HG03045 (cell line): ENCODE results near the gene LRRC32.
"Not testable (repeated sequence)": the region's sequence is repeated elsewhere in the genome, so short reads cannot be mapped to it uniquely, and the experiment has no call there.

Experiments
- ATAC-seq: cut with Tn5 transposase; IDR thresholded peaks from one replicate; pipeline ENCODE4 v1.9.1; 2021; ENCODE audit warnings: mild to moderate bottlenecking, moderate library complexity; ENCODE audit not compliant: unreplicated experiment

The LRRC32 gene

DNA sequence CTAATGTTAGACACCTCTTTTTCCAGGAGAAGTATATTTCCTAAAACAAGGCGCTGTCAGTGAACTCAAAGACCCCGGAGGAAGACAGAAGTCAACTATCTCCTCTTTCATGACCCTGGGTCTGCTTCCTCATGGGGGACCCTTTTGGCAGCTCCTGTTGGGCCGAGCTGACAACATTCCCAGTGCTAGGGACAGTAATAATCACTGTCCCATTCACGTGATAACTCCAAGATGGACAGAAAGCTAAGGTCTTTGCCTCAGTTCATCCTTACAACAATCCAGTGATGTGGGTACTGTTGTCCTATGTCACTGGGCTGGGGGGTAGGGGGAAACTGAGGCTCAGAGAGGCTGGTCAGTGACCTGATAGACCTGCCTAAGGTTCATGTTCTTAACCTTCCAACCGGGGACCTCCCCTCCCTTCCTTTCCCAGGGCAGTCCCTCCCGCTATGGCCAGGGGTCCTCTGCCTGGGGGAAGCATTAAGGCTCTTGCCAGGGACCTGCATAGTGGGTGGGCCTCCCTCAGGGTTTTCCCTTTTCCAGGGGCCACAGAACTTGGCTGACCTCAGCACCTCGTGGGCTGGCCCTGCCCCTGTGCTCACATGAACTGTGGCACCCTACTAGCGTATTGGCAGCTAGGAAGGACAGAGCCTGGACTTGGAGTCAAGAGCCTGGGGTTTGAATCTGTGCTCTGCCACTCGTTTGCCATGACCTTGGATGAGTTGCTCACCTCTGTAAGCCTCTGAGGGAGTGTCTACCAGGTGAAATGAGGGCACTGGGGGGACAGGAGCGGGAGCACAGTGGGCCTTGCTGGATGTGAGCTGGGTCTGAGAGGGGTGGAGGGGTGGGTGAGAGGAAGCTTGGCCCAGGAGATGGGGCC lies 53.6 kb downstream of the LRRC32 start:
- ATAC-seq, result no peak

DNA sequence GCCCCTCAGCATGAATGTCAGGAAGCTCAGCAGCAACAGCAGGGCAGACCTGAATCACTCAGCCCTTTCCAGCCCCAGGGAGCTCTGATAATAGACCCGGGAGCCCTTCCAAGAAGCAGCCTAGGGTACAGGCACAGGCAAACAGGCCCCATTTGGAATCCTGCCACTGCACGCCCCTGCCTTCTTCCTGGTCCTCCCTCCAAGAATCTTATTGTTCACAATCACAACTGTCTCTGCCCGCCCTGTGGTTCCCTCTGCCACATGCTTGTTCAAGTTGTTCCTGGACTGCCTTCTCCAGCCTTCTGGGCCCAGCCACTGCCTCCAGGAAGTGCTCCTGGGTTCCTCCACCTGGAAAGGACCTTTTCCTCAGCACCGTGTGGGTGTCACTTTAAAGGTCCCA lies 54.6 kb downstream of the LRRC32 start:
- no peak for ATAC-seq

DNA sequence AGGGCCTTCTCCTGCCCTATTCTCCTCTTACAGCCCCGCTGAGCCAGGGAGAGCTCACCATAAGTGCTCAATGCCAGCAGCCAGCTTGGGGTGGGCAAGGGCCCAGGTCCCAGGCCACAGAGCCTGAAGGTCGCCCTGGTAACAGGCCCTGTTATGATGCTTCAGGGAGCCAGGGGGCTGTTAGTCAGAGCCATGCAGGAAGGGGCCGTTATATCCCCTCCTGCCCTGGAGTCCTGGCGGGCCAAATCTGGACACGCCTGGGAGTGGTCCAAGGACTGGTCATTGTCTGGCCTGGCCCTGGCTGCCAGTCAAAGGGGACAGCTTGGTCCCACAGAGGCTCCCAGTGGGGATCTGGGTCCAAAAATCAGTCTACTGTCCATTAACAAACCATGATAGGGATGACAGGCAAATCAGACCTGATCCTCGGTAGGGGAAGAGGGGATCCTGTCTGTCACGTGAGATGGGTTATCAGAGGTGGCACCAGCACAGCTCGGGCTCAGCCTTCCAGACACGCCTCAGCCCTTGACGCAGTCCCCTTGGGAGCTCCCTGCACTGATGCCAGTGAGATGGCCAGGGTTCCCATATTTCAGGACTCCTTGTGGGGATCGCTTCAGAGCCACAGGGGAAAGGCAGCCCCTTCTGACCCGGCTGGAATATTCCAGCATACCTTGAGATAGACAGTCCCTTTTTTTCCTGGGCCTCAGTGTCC lies 55.9 kb downstream of the LRRC32 start:
- ATAC-seq, result no peak

DNA sequence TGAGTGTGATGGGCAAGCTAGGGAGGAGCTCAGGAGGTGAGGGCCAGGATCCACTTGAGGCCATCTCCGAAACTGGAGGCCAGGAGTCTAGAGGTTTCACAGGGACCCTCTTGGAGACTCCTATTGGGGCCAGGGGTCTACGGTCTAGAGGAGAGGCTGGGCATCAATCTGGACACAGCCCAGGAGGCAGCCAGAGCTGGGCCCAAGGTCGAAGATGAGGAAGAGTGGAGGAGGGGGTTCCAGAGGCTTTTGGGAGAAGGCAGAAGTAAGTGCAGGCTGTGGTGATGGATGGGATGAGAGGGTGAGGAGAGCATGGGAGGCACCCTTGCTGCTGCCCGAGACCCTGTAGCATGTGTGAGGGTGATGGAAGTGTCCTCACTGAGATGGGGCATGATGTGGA lies 56.6 kb downstream of the LRRC32 start:
- ATAC-seq, result no peak

DNA sequence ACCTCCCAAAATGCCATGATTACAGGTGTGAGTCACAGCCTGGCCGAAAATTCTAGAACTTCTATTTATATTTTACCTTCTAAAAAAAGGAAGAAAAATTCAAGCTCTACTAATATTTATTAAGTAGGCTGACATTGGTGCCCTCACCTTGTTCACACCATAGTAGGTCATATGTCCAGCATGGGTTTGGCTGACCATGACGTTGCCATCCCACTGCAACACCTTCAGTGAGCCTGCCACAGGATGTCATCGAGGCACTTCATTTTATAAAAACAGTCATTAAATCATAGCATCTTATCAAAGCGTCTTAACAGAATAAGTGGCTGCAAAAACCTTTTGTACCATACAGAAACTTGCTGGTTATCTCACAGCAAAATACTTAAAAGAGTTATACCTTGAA lies 58.3 kb downstream of the LRRC32 start:
- no peak for ATAC-seq

DNA sequence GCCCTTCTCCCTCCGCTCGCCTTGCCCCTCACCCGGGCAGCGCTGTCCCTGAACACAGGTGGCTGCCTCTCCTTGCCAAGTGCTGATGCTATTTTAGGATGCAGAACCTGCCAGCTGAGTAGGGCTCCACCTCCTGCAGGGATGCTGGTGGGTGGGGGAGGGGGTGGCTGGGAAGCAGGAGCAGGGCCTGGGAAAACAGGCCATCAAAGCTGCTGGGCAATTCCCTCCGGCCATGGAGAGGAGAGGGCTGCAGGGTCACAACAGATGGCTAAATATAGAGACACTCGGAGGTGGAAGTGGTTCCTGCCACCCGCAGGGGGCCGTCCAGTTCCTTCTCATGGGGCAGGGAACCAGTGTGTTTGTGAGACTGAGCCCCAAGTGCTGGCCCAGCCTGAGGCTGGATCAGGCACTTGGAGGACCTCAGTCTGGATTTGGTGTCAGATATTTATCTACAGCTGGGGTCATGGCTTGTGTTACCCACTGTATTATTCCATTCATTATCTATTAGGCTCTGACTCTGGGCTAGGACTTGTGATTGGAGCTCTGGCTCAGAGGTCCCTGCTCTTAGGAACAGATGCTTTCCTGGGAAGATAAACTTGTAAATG lies 59.6 kb downstream of the LRRC32 start:
- no peak for ATAC-seq

DNA sequence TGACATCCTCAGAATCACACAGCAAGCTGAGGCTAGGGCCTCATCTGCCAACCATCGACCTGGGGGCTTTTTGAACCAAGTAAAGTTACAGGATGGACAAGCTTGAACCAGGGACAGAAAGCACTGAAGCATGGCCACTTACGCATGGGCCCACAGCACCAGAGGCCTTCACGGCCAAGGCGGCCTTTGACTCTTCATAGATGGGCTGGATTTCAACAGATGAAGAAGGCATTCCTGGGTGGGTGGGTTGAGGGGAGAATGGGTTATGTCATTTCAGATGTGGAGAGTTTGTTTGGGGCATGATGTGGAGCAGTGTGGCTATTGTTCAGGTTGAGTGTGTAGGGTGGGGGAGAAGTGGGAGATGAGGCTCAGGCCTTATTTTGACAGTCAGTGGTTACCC lies 60.2 kb downstream of the LRRC32 start:
- ATAC-seq, result no peak

DNA sequence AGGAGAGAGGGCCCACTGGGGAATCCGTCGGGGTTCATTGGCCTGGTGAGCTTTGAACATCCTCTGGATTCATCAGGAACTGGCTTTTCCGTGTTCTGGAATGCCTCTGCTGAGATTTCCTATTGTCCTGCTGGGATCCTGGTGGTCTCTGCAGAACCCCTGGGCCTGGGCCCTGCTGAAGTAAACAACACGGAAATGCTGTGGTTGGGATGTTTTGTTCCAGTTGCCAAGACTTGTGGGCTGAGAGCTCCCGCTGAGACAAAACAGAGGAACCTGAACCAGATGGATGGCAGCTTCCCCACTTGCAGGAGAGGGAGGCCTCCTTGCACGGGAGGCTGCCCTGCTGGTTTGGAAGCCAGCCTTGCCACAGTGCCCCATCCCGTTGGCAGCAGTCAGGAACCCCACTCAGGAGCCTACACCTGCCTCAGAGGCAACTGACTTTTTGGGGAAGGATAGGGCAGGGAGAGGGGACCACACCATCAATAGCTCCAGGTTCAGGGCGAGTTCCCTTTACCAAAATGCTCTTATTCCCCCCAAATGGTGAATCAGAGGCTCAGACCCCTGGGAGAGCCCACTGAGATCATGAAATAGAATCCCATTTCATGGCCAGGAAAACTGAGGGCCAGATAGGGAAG lies 60.7 kb downstream of the LRRC32 start:
- no peak for ATAC-seq

DNA sequence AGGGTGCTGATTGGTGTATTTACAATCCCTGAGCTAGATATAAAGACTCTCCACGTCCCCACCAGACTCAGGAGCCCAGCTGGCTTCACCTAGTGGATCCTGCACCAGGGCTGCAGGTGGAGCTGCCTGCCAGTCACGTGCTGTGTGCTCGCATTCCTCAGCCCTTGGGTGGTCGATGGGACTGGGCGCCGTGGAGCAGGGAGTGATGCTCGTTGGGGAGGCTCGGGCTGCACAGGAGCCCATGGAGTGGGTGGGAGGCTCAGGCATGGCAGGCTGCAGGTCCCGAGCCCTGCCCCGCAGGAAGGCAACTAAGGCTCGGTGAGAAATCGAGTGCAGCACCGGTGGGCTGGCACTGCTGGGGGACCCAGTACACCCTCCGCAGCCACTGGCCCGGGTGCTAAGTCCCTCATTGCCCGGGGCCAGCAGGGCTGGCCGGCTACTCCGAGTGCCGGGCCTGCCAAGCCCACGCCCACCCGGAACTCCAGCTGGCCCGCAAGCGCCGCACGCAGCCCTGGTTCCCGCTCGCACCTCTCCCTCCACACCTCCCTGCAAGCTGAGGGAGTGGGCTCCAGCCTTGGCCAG lies 61.6 kb downstream of the LRRC32 start:
- ATAC-seq, result not testable (repeated sequence)

DNA sequence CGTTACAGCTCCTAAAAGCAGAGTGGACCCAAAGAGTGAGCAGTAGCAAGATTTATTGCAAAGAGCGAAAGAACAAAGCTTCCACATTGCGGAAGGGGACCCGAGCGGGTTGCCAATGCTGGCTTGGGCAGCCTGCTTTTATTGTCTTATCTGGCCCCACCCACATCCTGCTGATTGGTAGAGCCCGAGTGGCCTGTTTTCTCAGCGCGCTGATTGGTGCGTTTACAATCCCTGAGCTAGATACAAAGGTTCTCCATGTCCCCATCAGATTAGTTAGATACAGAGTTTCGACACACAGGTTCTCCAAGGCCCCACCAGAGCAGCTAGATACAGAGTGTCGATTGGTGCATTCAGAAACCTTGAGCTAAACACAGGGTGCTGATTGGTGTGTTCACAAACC lies 62.3 kb downstream of the LRRC32 start:
- not testable (repeated sequence) for ATAC-seq
